ENCODE measurements around the gene RBM38. TPM values are rescaled to one million over a fixed set of nuclear protein-coding genes. Genes with fewer than 3 reads are reported as not detected.

Gene RBM38
- total RNA-seq, 6 donors from 2014 or later, result 14.7 to 27.5 (median 22.3) TPM

- no peaks in the 10 kb centered on the region for H3K27me3 ChIP-seq
- DNase-seq, result peak in 1 of 2 donors; percentile 43
- WGBS, 2 donors, result 87% methylated on average over 13 of the region's 13 CpGs
- H3K27ac ChIP-seq, result no peak overlapping the region
- H3K36me3 ChIP-seq, result peaks cover 4 to 66% (median 55%) of the 10 kb centered on the region in 4 donors
- no peaks in the 10 kb centered on the region for H3K4me1 ChIP-seq
- TF ChIP-seq POLR2AphosphoS5 (IDR thresholded peaks at IDR 0.05), result no peak
- TF ChIP-seq CTCF (IDR thresholded peaks at IDR 0.05), result no peak
- no peak for TF ChIP-seq EP300 (IDR thresholded peaks at IDR 0.05)
- H3K4me3 ChIP-seq, result no peak overlapping the region
- no peak for ATAC-seq (ENCODE audit: low FRiP score in 2 of 2)
- no peaks in the 10 kb centered on the region for H3K9me3 ChIP-seq
These were observed 16.9 kb downstream of the RBM38 start for GRCh38 chr20:57408131-57408530.

GRCh38 chr20:57408536-57409233, 17.5 kb downstream of the RBM38 start:
- ATAC-seq (ENCODE audit: low FRiP score in 2 of 2), result no peak
- H3K9me3 ChIP-seq, result no peaks in the 10 kb centered on the region
- no peaks in the 10 kb centered on the region for H3K4me1 ChIP-seq
- no peak for TF ChIP-seq EP300 (IDR thresholded peaks at IDR 0.05)
- no peak for TF ChIP-seq POLR2A (IDR thresholded peaks at IDR 0.05)
- no peak for TF ChIP-seq POLR2AphosphoS5 (IDR thresholded peaks at IDR 0.05)
- no peak for TF ChIP-seq CTCF (IDR thresholded peaks at IDR 0.05)
- peak in 1 of 2 donors; percentile 58 for DNase-seq
- H3K4me3 ChIP-seq, result no peak overlapping the region
- H3K36me3 ChIP-seq, result peaks cover 4 to 61% (median 51%) of the 10 kb centered on the region in 4 donors
- no peaks in the 10 kb centered on the region for H3K27me3 ChIP-seq
- H3K27ac ChIP-seq, result no peak overlapping the region
- WGBS, 2 donors, result 93% methylated on average over 23 to 26 of the region's 29 CpGs

- Histone ChIP-seq H3K27ac (no peak overlapping the region), H3K4me1 (no peaks in the 10 kb centered on the region), H3K4me3 (no peak overlapping the region), H3K36me3 (peaks cover 4 to 55% (median 47%) of the 10 kb centered on the region in 4 donors), H3K27me3 (no peaks in the 10 kb centered on the region), H3K9me3 (no peaks in the 10 kb centered on the region)
- DNase-seq (no peak), ATAC-seq (ENCODE audit: low FRiP score in 2 of 2) (no peak)
- TF ChIP-seq POLR2A (IDR thresholded peaks at IDR 0.05) (no peak), EP300 (IDR thresholded peaks at IDR 0.05) (no peak)
- 80 to 86% methylated on average over 12 to 14 of the region's 16 CpGs for WGBS, 2 donors
These were observed 18.1 kb downstream of the RBM38 start for GRCh38 chr20:57409316-57409671.

- Histone ChIP-seq H3K9me3 (no peaks in the 10 kb centered on the region), H3K27ac (no peak overlapping the region), H3K36me3 (peaks cover 4 to 49% (median 44%) of the 10 kb centered on the region in 4 donors), H3K4me3 (no peak overlapping the region), H3K27me3 (no peaks in the 10 kb centered on the region), H3K4me1 (no peaks in the 10 kb centered on the region)
- 53 to 68% methylated on average over 8 to 14 of the region's 14 CpGs for WGBS, 2 donors
- TF ChIP-seq EP300 (IDR thresholded peaks at IDR 0.05), result no peak
- no peak for TF ChIP-seq POLR2A (IDR thresholded peaks at IDR 0.05)
- no peak for TF ChIP-seq POLR2AphosphoS5 (IDR thresholded peaks at IDR 0.05)
- no peak for TF ChIP-seq CTCF (IDR thresholded peaks at IDR 0.05)
- no peak for ATAC-seq (ENCODE audit: low FRiP score in 2 of 2)
- no peak for DNase-seq
These were observed 18.6 kb downstream of the RBM38 start for GRCh38 chr20:57409672-57410397.

GRCh38 chr20:57410398-57410920, 19.3 kb downstream of the RBM38 start:
- DNase-seq, result no peak
- WGBS, 2 donors, result 92 to 93% methylated on average over 4 to 15 of the region's 15 CpGs

More at GRCh38 chr20:57410398-57410920, 19.3 kb downstream of the RBM38 start:
- H3K27me3 ChIP-seq, result no peaks in the 10 kb centered on the region
- no peak overlapping the region for H3K4me3 ChIP-seq
- H3K27ac ChIP-seq, result no peak overlapping the region
- TF ChIP-seq POLR2AphosphoS5 (IDR thresholded peaks at IDR 0.05) (no peak), POLR2A (IDR thresholded peaks at IDR 0.05) (no peak), CTCF (IDR thresholded peaks at IDR 0.05) (no peak), EP300 (IDR thresholded peaks at IDR 0.05) (no peak)
- no peaks in the 10 kb centered on the region for H3K9me3 ChIP-seq
- H3K4me1 ChIP-seq, result no peaks in the 10 kb centered on the region
- H3K36me3 ChIP-seq, result peaks cover 4 to 43% (median 40%) of the 10 kb centered on the region in 4 donors
- no peak for ATAC-seq (ENCODE audit: low FRiP score in 2 of 2)
